HUES6 (cell line): ENCODE measurements around the gene NOL12.

Experiments used
- H3K27ac ChIP-seq: 2 replicates; pipeline ENCODE4 v1.7.0; 2013; ENCODE audit warnings: low read depth, mild to moderate bottlenecking, low read length, inconsistent platforms
- H3K27me3 ChIP-seq: 2 replicates; pipeline ENCODE4 v1.6.1; 2013; ENCODE audit warnings: low read length; ENCODE audit not compliant: control insufficient read depth, insufficient read depth
- H3K36me3 ChIP-seq: 2 replicates; pipeline ENCODE4 v1.6.1; 2013; ENCODE audit warnings: low read length; ENCODE audit not compliant: control insufficient read depth, insufficient read depth
- H3K4me1 ChIP-seq: 2 replicates; pipeline ENCODE4 v1.6.1; 2013; ENCODE audit warnings: low read length; ENCODE audit not compliant: control insufficient read depth, insufficient read depth
- H3K4me3 ChIP-seq: 2 replicates; pipeline ENCODE4 v1.5.1; 2013; ENCODE audit warnings: low read depth, low read length
- H3K9ac ChIP-seq: one replicate; pipeline ENCODE4 v1.6.1; 2013; ENCODE audit warnings: mild to moderate bottlenecking, low read length
- H3K9me3 ChIP-seq: 2 replicates; pipeline ENCODE4 v1.6.1; 2013; ENCODE audit warnings: low read depth, low read length; ENCODE audit not compliant: control insufficient read depth, insufficient read depth

Gene NOL12, protein sequence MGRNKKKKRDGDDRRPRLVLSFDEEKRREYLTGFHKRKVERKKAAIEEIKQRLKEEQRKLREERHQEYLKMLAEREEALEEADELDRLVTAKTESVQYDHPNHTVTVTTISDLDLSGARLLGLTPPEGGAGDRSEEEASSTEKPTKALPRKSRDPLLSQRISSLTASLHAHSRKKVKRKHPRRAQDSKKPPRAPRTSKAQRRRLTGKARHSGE

DNA sequence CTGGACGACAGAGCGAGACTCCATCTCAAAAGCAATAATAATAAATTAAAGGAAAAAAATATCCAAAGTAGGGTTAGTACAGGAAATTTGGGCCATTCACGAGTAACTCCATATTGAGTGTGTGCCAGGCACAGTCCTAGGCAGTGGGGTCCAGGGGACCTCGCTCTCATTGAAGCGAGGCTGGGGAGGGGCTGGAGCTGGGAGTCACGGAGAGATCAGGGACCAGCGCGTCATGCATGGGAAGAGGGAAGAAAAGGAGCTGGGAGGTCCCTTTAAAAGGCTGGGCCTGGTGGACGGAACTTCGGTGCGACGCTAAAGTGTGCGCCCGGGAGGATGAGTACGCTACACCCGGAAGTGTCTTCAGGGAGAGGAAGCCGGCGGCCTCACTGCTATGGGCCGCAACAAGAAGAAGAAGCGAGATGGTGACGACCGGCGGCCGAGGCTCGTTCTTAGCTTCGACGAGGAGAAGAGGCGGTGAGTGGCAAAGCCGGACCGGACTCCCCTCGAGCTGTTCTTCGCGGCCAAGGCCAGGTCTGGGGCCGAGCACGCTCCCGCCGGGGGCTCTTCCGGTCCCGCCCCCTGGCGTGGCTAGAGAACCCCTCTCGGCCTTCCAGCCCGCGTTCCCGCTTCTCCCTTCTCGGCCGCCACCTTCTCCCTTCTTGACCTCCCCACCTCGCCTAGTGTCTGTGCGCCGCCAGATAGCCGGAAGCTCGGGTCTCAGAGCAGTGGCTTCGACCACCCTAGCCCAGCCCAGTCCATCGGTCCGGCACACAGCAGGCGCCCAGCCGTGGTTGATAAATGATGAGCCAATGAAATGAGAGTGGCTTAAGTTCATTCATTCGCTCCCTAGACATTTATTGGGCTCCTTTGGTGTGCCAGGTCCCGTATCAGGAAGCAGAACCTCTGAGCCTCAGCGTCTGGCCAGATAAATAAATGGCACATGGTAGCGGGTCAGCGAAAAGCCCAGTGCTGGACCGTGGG lies at the start of gene NOL12:
TSS of gene NOL12 (plus strand) at position 342 of the 981 bp plus-strand sequence. CDS start at position 392, 50 bp downstream.
- Histone ChIP-seq H3K27ac (peak within 1 kb of the TSS; percentile 88), H3K36me3 (peaks cover 30% of the 10 kb centered on the region), H3K9ac (peak within 1 kb of the TSS; percentile 96), H3K4me3 (peak within 1 kb of the TSS; percentile 92), H3K27me3 (no peaks in the 10 kb centered on the region), H3K9me3 (no peaks in the 10 kb centered on the region), H3K4me1 (peaks cover 4% of the 10 kb centered on the region; the same call in 1 of the 2 replicates)

- H3K4me1 ChIP-seq: peaks cover 50% of the 10 kb centered on the region
- H3K27me3 ChIP-seq: no peaks in the 10 kb centered on the region
- H3K9ac ChIP-seq: no peak overlapping the region
- no peaks in the 10 kb centered on the region for H3K9me3 ChIP-seq
- H3K27ac ChIP-seq: no peak overlapping the region
- H3K4me3 ChIP-seq: no peak overlapping the region
- H3K36me3 ChIP-seq: peaks cover 14% of the 10 kb centered on the region
Measured at GRCh38 chr22:37636949-37637273, 49.2 kb upstream of the NOL12 start.

DNA sequence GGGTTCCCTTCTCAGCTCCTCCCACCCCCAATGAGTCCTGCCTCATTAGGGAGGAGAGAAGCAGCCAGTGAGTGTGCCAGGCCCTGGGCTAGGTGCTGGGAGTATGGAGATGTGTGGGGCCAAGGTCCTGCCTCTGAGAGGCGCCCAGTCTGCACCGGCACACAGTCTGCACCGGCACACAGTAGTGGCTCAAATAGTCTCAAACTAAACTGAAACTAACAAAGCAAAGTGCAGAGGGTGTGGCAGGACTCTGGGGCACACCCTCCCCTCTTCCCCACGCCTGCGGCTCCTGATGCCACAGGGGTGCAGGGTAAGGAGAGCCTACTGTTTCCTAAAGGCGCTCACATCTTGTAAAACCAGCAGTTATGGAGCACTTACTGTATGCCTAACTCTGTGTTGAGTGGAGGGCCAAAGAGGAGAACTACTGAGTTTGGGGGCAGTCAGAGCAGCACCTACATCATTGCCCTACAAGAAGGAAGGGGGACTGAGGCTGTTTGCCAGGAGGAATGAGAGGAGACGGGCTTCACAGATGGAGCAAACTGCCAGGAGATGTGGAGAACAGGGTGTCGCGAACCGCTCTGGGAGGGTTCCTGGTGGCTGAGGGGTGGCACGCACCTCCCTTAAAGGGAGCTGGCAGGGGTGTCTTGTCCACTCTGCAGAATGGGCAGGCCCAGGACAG lies 47.6 kb upstream of the NOL12 start:
- H3K36me3 ChIP-seq: peaks cover 14% of the 10 kb centered on the region
- peak overlapping the region; percentile 63 for H3K9ac ChIP-seq
- peak overlapping the region; percentile 85 for H3K4me3 ChIP-seq
- peaks cover 41% of the 10 kb centered on the region for H3K4me1 ChIP-seq
- no peaks in the 10 kb centered on the region for H3K27me3 ChIP-seq
- H3K27ac ChIP-seq: no peak overlapping the region
- H3K9me3 ChIP-seq: no peaks in the 10 kb centered on the region

DNA sequence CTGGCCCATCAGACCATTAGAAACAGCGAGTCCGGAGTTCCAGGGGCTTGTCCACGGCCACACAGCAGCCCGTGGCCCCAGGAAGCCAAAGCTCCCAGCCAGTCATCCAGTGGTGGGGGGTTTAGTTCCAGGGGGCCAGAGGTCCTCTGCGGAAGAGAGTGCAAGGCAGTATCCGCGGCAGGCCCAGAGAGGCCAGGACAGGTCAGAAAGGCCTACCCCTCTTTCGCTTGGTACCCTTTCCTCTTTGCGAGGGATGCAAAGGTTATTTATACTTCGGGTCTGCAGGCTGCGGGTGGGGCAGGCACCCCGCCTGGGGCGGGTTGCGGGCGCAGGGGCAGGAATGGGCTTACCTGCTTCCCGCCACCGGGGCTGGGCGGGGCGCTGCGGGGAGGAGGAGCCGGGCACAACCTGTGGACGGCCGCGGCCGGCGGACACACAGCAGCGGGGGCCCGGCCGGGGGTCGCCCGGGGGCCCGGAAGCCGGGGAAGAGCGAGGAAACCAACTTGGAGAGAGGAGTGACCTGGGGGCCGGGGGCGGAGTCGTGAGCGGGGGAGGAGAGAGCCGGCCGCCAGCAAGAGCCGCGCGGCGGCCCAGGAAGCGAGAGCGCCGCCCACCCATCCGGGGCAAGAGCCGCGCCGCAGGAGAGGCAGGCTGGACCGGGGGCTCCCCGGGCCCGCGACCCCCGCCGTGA lies 46.9 kb upstream of the NOL12 start, which contains the start of gene SH3BP1:
TSS of gene SH3BP1 (plus strand) at position 600 of the 691 bp plus-strand sequence. CDS start 119 bp downstream, outside the sequence.
- H3K4me1 ChIP-seq: peaks cover 34% of the 10 kb centered on the region
- H3K9ac ChIP-seq: peak within 1 kb of the TSS; percentile 76
- H3K27ac ChIP-seq: peak within 1 kb of the TSS; percentile 19; the same call in 1 of the 2 replicates
- no peaks in the 10 kb centered on the region for H3K27me3 ChIP-seq
- H3K9me3 ChIP-seq: no peaks in the 10 kb centered on the region
- peaks cover 19% of the 10 kb centered on the region for H3K36me3 ChIP-seq
- peak within 1 kb of the TSS; percentile 85 for H3K4me3 ChIP-seq

DNA sequence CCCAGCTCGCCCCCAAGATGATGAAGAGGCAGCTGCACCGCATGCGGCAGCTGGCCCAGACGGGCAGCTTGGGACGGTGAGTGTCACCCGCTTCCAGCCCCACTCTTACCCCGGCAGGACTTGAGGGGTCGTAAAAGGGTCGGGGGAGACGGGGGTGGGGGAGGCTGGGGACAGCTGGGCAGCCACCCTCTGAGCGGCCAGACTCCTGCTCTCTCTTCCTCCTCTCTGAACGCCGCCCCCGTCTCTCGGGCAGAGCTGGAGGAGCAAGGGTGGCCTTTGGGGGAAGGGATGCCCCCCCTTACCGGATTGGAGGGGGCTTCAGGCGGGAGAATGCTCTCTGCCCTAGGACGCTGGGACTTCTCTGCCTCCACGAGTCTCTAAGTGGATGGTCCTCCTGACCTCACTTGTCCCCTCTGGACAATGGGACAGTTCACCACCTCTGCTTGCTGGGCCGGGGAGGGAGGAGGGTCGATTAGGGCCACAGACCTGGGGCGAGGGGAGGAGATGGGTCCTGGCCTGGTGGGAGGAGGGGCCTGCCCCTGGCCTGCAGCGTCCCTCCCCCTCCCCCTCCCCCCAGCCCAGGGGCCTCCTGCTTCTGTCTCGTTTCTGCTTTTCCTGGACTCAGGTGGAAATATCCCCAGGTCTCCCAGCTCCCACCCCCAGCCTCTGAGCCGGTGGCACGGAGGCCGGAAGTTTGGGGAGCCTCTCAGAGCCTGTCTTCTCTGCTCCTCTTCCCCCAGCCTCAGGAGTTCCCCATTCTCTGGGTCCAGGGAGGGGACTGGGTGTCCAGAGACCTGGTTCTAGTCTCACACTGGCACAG lies 46.2 kb upstream of the NOL12 start:
- Histone ChIP-seq H3K27ac (peak overlapping the region; percentile 19; the same call in 1 of the 2 replicates), H3K9ac (peak overlapping the region; percentile 76), H3K36me3 (peaks cover 27% of the 10 kb centered on the region), H3K4me1 (peaks cover 28% of the 10 kb centered on the region), H3K27me3 (no peaks in the 10 kb centered on the region), H3K9me3 (no peaks in the 10 kb centered on the region), H3K4me3 (peak overlapping the region; percentile 85)

DNA sequence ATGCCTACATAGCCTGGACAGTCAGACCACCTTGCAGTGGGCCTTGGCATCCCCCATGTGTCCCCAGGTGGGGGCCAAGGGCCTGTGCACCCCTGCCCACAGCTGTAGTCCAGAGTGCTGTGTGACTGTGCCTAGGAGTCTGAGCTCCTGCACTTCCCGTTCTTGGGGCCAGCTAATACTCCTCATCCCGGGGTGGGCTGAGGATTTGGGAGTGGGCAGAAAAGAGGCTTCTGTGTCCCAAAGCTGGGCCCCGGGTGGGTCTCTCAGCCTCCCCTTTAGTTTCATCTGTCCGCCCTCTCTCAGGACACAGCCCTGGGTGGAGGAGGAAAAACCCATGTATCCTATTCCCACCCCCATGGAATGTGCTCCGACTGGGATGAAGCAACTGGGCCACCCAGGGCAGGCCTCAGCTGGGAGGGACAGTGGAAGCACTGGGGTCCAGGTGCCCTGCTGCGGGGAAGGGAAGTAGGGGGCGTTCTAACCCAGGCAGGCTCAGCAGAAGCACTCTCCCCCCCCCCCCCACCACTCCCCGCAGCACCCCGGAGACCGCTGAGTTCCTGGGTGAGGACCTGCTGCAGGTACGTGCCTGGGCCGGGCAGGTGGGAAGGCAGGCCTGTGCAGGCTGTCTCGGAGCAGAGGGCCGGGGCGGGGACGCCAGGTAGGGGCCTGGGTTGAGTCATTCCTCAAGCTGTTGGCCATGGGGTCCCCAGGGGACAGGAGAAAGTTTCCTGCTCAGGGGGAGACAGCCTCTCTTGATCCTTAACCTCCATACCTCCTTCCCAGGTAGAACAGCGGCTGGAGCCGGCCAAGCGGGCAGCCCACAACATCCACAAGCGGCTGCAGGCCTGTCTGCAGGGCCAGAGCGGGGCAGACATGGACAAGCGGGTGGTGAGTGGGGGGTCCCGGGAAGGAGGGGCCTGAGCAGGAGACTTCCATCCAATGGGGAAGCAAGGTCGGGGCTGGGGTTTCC lies 45.3 kb upstream of the NOL12 start:
- H3K36me3 ChIP-seq: peaks cover 35% of the 10 kb centered on the region
- peak overlapping the region; percentile 85 for H3K4me3 ChIP-seq
- H3K9me3 ChIP-seq: no peaks in the 10 kb centered on the region
- peak overlapping the region; percentile 26 for H3K9ac ChIP-seq
- no peaks in the 10 kb centered on the region for H3K27me3 ChIP-seq
- H3K27ac ChIP-seq: no peak overlapping the region; the same call in 1 of the 2 replicates
- peaks cover 28% of the 10 kb centered on the region for H3K4me1 ChIP-seq

DNA sequence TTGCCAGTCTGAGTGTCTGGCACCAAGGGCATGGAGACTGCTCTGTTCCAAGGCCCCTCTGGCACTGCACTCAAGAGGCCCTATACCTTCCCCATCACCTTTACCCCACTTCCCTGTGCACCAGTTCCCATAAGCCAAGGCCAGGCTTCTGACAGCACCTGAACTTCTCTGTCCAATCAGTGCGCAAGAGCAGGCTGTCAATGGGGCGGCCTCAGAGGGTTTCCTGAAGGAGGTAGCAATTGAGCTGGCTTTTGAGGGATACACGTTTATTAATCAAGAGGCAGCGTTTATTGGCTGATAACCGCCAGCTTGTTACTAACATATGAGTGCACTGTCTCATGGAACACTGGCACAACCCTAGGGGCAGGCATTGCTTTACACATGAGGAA lies 44.6 kb upstream of the NOL12 start:
- Histone ChIP-seq H3K4me1 (peaks cover 24% of the 10 kb centered on the region), H3K4me3 (no peak overlapping the region), H3K9ac (no peak overlapping the region), H3K27ac (no peak overlapping the region), H3K27me3 (no peaks in the 10 kb centered on the region), H3K9me3 (no peaks in the 10 kb centered on the region), H3K36me3 (peaks cover 38% of the 10 kb centered on the region)

- no peaks in the 10 kb centered on the region for H3K27me3 ChIP-seq
- no peak overlapping the region for H3K4me3 ChIP-seq
- H3K27ac ChIP-seq: no peak overlapping the region
- H3K9me3 ChIP-seq: no peaks in the 10 kb centered on the region
- H3K36me3 ChIP-seq: peaks cover 53% of the 10 kb centered on the region
- peaks cover 17% of the 10 kb centered on the region for H3K4me1 ChIP-seq
- H3K9ac ChIP-seq: no peak overlapping the region
Measured at GRCh38 chr22:37643225-37643847, 42.8 kb upstream of the NOL12 start.

DNA sequence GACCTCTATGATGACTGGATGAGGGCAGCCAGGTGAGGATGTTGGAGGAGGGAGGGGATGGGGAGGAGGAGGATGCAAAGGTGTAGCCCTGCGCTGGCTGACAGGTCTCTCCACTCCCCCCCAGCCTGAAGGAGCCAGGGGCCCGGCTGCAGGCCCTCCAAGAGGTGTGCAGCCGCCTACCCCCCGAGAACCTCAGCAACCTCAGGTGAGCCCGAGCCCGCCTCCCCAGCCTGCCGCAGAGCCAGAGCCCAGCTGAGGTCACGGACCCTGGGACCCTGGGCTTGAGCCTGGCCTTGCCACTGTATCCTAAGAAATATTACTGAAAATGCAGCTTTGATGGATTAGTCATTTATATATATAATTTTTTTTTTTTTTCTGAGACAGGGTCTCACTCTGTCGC lies 38.8 kb upstream of the NOL12 start:
- H3K4me1 ChIP-seq: peaks cover 2% of the 10 kb centered on the region; the same call in 1 of the 2 replicates
- H3K36me3 ChIP-seq: peaks cover 76% of the 10 kb centered on the region
- H3K4me3 ChIP-seq: no peak overlapping the region
- H3K9ac ChIP-seq: no peak overlapping the region
- H3K27ac ChIP-seq: no peak overlapping the region
- H3K27me3 ChIP-seq: no peaks in the 10 kb centered on the region
- no peaks in the 10 kb centered on the region for H3K9me3 ChIP-seq
